CD4-positive, alpha-beta memory T cell (primary cell): ENCODE data around the gene KEL. TPM values are rescaled to one million over a fixed set of nuclear protein-coding genes. Genes with fewer than 3 reads are reported as not detected.
"Not testable (repeated sequence)": the region's sequence is repeated elsewhere in the genome, so short reads cannot be mapped to it uniquely, and the experiment has no call there.

Experiments
- CTCF ChIA-PET: fragments of 350-600 bp; sonication (Branson Sonifier 250); formaldehyde crosslinking; loops from one replicate; lab custom pipeline; 2021; ENCODE audit warnings: inconsistent platforms; ENCODE audit not compliant: partially characterized antibody; lab: Charles Lee
- POLR2A ChIA-PET: fragments of 350-600 bp; sonication (Branson Sonifier 250); formaldehyde crosslinking; loops from one replicate; lab custom pipeline; 2021; ENCODE audit not compliant: partially characterized antibody; lab: Charles Lee
- DNase-seq, 5 donors: peaks; one replicate each; pipeline versions ENCODE4 v3.0.0 to v3.0.0-alpha.2; 2020 to 2022; ENCODE audit warnings: mixed read lengths in 1 of 5
- H3K27ac ChIP-seq: one replicate; pipeline ENCODE4 v1.7.0; 2013; ENCODE audit warnings: low read depth, low read length
- H3K27me3 ChIP-seq: 2 replicates; pipeline ENCODE4 v1.7.0; 2013; ENCODE audit warnings: mild to moderate bottlenecking, low read length, moderate library complexity; ENCODE audit not compliant: insufficient read depth
- H3K36me3 ChIP-seq: 2 replicates; pipeline ENCODE4 v1.7.0; 2013; ENCODE audit warnings: mild to moderate bottlenecking, low read length, moderate library complexity; ENCODE audit not compliant: insufficient read depth
- H3K4me1 ChIP-seq: 2 replicates; pipeline ENCODE4 v1.7.0; 2013; ENCODE audit warnings: mild to moderate bottlenecking, low read length, moderate library complexity; ENCODE audit not compliant: insufficient read depth
- H3K4me3 ChIP-seq, 2 donors: one replicate each; pipeline ENCODE4 v1.7.0; 2013; ENCODE audit warnings: low read length in 2 of 2, mild to moderate bottlenecking in 1 of 2
- H3K9me3 ChIP-seq, 2 donors: one replicate each; pipeline ENCODE4 v1.7.0; 2013; ENCODE audit warnings: low read length in 2 of 2, control low read depth in 1 of 2; ENCODE audit not compliant: control insufficient read depth in 1 of 2
- H3K27ac Mint-ChIP-seq, 7 donors: one replicate each; pipeline ENCODE4 v1.8.0; 2020 to 2021; ENCODE audit warnings: mixed read lengths in 7 of 7, mild to moderate bottlenecking in 6 of 7, inconsistent platforms in 3 of 7, moderate library complexity in 3 of 7
- H3K27me3 Mint-ChIP-seq, 2 donors: one replicate each; pipeline ENCODE4 v1.8.0; 2020 to 2021; ENCODE audit warnings: mixed read lengths in 2 of 2
- H3K36me3 Mint-ChIP-seq, 2 donors: one replicate each; pipeline ENCODE4 v1.8.0; 2020 to 2021; ENCODE audit warnings: mixed read lengths in 2 of 2, inconsistent platforms in 1 of 2, mild to moderate bottlenecking in 1 of 2
- H3K4me1 Mint-ChIP-seq, 4 donors: one replicate each; pipeline ENCODE4 v1.8.0; 2020 to 2021; ENCODE audit warnings: mixed read lengths in 4 of 4, mild to moderate bottlenecking in 1 of 4
- H3K4me3 Mint-ChIP-seq, 8 donors: one replicate each; pipeline ENCODE4 v1.8.0; 2020 to 2021; ENCODE audit warnings: mixed read lengths in 8 of 8, mild to moderate bottlenecking in 7 of 8, moderate library complexity in 6 of 8, inconsistent platforms in 3 of 8
- H3K9me3 Mint-ChIP-seq, 8 donors: one replicate each; pipeline ENCODE4 v1.8.0; 2020 to 2021; ENCODE audit warnings: mixed read lengths in 8 of 8, mild to moderate bottlenecking in 5 of 8, inconsistent platforms in 3 of 8, moderate library complexity in 1 of 8
- intact Hi-C: fragments of 100-400 bp; cut with micrococcal nuclease; formaldehyde crosslinking; loops from one replicate; pipeline ENCODE4 v1.15.1; 2023
- polyA plus RNA-seq, 2 donors: library from polyadenylated mRNA; unstranded; fragments of 300-500 nt; fragmentation: Illumina TruSeq; gene quantifications; one replicate each; pipeline ENCODE4 v1.2.3, GENCODE V29; 2021
- total RNA-seq, 2 experiments: library from RNA; stranded (reverse); gene quantifications; one replicate each; pipeline ENCODE4 v1.2.3, GENCODE V29; 2021

The KEL gene
- total and polyA plus RNA-seq, 4 experiments from 2014 or later: 0.20 to 0.61 TPM; not detected in 2

DNA sequence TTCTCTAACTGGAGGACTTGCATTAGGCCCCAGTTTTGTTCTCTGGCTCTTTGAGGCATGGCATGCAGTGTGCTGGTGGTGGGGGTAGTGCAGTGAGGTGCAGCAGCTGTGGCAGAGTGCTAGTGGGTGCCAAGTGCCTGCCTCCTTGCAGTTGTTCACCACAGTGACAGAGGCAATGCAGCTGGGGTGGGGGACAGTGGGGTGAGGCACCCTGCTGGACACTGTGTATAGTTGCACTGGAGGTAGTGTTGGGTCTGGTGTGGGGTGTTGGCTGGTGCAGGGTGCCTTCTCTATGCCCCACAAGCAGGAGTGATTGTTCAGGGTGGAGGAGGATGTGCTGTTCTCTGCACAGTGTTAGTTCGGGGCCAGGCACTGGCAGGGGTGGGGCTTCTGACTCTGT, 21.7 kb upstream of the KEL start:
- Histone ChIP-seq H3K4me1 (no peaks in the 10 kb centered on the region), H3K27me3 (peaks cover 5% of the 10 kb centered on the region), H3K27ac (no peak overlapping the region), H3K9me3 (no peaks in the 10 kb centered on the region), H3K4me3 (no peak overlapping the region), H3K36me3 (no peaks in the 10 kb centered on the region)
- no peak for DNase-seq
- H3K4me3 Mint-ChIP-seq: no peak overlapping the region
- peaks cover 0 to 13% (median 6%) of the 10 kb centered on the region in 8 donors for H3K9me3 Mint-ChIP-seq
- H3K4me1 Mint-ChIP-seq: no peaks in the 10 kb centered on the region
- no peaks in the 10 kb centered on the region for H3K36me3 Mint-ChIP-seq
- CTCF ChIA-PET: no interaction called here
- no peak overlapping the region for H3K27ac Mint-ChIP-seq
- intact Hi-C loops: no loop called here
- H3K27me3 Mint-ChIP-seq: peaks cover 16 to 18% of the 10 kb centered on the region in 2 donors
- POLR2A ChIA-PET: no interaction called here

DNA sequence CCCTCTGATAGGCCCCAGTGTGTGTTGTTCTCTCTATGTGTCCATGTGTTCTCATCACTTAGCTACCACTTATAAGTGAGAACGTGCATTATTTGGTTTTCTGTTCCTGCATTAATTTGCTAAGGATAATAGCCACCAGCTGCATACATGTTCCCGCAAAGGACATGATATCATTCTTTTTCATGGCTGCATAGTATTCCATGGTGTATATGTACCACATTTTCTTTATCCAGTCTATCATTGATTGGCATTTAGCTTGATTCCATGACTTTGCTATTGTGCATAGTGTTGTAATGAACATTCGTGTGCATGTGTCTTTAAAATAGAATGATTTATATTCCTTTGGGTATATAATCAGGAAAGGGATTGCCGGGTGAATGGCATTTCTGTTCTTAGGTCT, 16.2 kb upstream of the KEL start:
- DNase-seq, POLR2A ChIA-PET, H3K27ac Mint-ChIP-seq, H3K27me3 ChIP-seq, H3K27ac ChIP-seq, H3K36me3 Mint-ChIP-seq, H3K9me3 ChIP-seq, H3K4me1 Mint-ChIP-seq, H3K4me3 Mint-ChIP-seq, CTCF ChIA-PET, H3K4me1 ChIP-seq, H3K4me3 ChIP-seq, H3K36me3 ChIP-seq, intact Hi-C loops: not testable (repeated sequence)
- peaks cover 0 to 18% of the 10 kb centered on the region in 2 donors for H3K27me3 Mint-ChIP-seq
- peaks cover 0 to 21% (median 9%) of the 10 kb centered on the region in 8 donors for H3K9me3 Mint-ChIP-seq

- no peaks in the 10 kb centered on the region for H3K27me3 ChIP-seq
- intact Hi-C loops: no loop called here
- no peak for DNase-seq
- H3K27ac Mint-ChIP-seq: no peak overlapping the region
- CTCF ChIA-PET: interaction anchor here (0.7 kb wide), 1 partner anchor 67 kb away, joined by 3 read pairs; no protein-coding TSS in a partner anchor
- no peak overlapping the region for H3K4me3 Mint-ChIP-seq
- H3K9me3 Mint-ChIP-seq: peaks cover 0 to 12% (median 3%) of the 10 kb centered on the region in 8 donors
- POLR2A ChIA-PET: no interaction called here
- H3K9me3 ChIP-seq: peaks cover 0 to 4% of the 10 kb centered on the region in 2 donors
- no peaks in the 10 kb centered on the region for H3K4me1 Mint-ChIP-seq
- peaks cover 3 to 6% of the 10 kb centered on the region in 2 donors for H3K27me3 Mint-ChIP-seq
- H3K36me3 Mint-ChIP-seq: no peaks in the 10 kb centered on the region
- H3K36me3 ChIP-seq: no peaks in the 10 kb centered on the region
- no peak overlapping the region for H3K27ac ChIP-seq
- H3K4me1 ChIP-seq: no peaks in the 10 kb centered on the region
- H3K4me3 ChIP-seq: no peak overlapping the region
Measured at GRCh38 chr7:142974626-142975025, 12.5 kb upstream of the KEL start.

GRCh38 chr7:142969183-142969582, 7.0 kb upstream of the KEL start:
- no peaks in the 10 kb centered on the region for H3K36me3 ChIP-seq
- Mint-ChIP-seq H3K9me3 (no peaks in the 10 kb centered on the region), H3K4me1 (no peaks in the 10 kb centered on the region), H3K27ac (no peak overlapping the region), H3K36me3 (no peaks in the 10 kb centered on the region), H3K27me3 (peaks cover 19 to 32% of the 10 kb centered on the region in 2 donors), H3K4me3 (no peak overlapping the region)
- ChIA-PET POLR2A (no interaction called here), CTCF (no interaction called here)
- no peaks in the 10 kb centered on the region for H3K9me3 ChIP-seq
- DNase-seq: no peak
- peaks cover 14% of the 10 kb centered on the region for H3K27me3 ChIP-seq
- H3K27ac ChIP-seq: no peak overlapping the region
- H3K4me1 ChIP-seq: no peaks in the 10 kb centered on the region
- H3K4me3 ChIP-seq: no peak overlapping the region
- intact Hi-C loops: no loop called here

DNA sequence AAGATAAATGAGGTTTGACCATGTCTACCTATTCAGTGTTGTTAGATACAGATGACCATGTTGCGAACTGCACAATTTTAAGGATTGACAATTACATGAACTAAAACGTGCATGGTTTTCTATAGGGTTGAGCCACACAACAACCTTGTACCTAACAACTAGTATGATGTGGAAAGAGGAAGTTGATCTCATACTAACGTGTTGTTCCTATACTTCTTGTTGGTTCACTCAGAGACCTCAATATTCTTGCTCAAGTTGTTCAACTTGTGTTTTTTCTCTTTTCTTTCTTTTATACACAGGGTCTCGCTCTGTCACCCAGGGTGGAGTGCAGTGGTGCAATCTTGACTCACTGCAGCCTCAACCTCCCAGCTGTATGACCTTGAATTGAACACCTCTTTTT, 6.1 kb upstream of the KEL start:
- POLR2A ChIA-PET: no interaction called here
- no peak overlapping the region for H3K27ac Mint-ChIP-seq
- H3K4me1 Mint-ChIP-seq: no peaks in the 10 kb centered on the region
- intact Hi-C loops: no loop called here
- CTCF ChIA-PET: no interaction called here
- peaks cover 20 to 39% of the 10 kb centered on the region in 2 donors for H3K27me3 Mint-ChIP-seq
- no peaks in the 10 kb centered on the region for H3K9me3 Mint-ChIP-seq
- no peak for DNase-seq
- Histone ChIP-seq H3K27me3 (peaks cover 14% of the 10 kb centered on the region), H3K27ac (no peak overlapping the region), H3K4me3 (no peak overlapping the region), H3K9me3 (no peaks in the 10 kb centered on the region), H3K36me3 (no peaks in the 10 kb centered on the region), H3K4me1 (no peaks in the 10 kb centered on the region)
- no peaks in the 10 kb centered on the region for H3K36me3 Mint-ChIP-seq
- no peak overlapping the region for H3K4me3 Mint-ChIP-seq

- CTCF ChIA-PET: interaction anchor here (1.4 kb wide), 1 partner anchor 84 kb away, joined by 3 read pairs; no protein-coding TSS in a partner anchor
- H3K27me3 ChIP-seq: peaks cover 14% of the 10 kb centered on the region
- no peak overlapping the region for H3K27ac ChIP-seq
- Mint-ChIP-seq H3K9me3 (no peaks in the 10 kb centered on the region), H3K36me3 (no peaks in the 10 kb centered on the region), H3K4me1 (no peaks in the 10 kb centered on the region), H3K4me3 (no peak overlapping the region), H3K27ac (peak overlapping the region in 1 of 7 donors; percentile 39), H3K27me3 (peaks cover 33 to 49% of the 10 kb centered on the region in 2 donors)
- POLR2A ChIA-PET: no interaction called here
- intact Hi-C loops: no loop called here
- no peaks in the 10 kb centered on the region for H3K9me3 ChIP-seq
- H3K36me3 ChIP-seq: no peaks in the 10 kb centered on the region
- H3K4me3 ChIP-seq: no peak overlapping the region
- DNase-seq: no peak
- H3K4me1 ChIP-seq: no peaks in the 10 kb centered on the region
Measured at GRCh38 chr7:142964502-142965246, 2.5 kb upstream of the KEL start.

GRCh38 chr7:142963993-142964392, 1.8 kb upstream of the KEL start:
- Mint-ChIP-seq H3K36me3 (no peaks in the 10 kb centered on the region), H3K27ac (peak overlapping the region in 1 of 7 donors; percentile 39), H3K27me3 (peaks cover 35 to 46% of the 10 kb centered on the region in 2 donors), H3K4me1 (no peaks in the 10 kb centered on the region), H3K4me3 (no peak overlapping the region), H3K9me3 (no peaks in the 10 kb centered on the region)
- H3K4me1 ChIP-seq: no peaks in the 10 kb centered on the region
- intact Hi-C loops: no loop called here
- DNase-seq: no peak
- no peaks in the 10 kb centered on the region for H3K9me3 ChIP-seq
- peaks cover 9% of the 10 kb centered on the region for H3K27me3 ChIP-seq
- no peaks in the 10 kb centered on the region for H3K36me3 ChIP-seq
- H3K4me3 ChIP-seq: no peak overlapping the region
- H3K27ac ChIP-seq: no peak overlapping the region
- ChIA-PET POLR2A (no interaction called here), CTCF (interaction anchor here (1.4 kb wide), 1 partner anchor 83 kb away, joined by 3 read pairs; no protein-coding TSS in a partner anchor)
